Activated CD4-positive, alpha-beta T cell treated with anti-CD3 and anti-CD28 coated beads for 36 hours (primary cell): Measurements from ENCODE around the gene SLC29A2. TPM values are rescaled to one million over a fixed set of nuclear protein-coding genes. Genes with fewer than 3 reads are reported as not detected.

Experiments used
- ATAC-seq: fragments of 200-7000 bp; cut with Tn5 transposase; one replicate; pipeline ENCODE4 v1.10.0; 2021; ENCODE audit warnings: mild to moderate bottlenecking, moderate library complexity
- CTCF ChIA-PET: fragments of 350-600 bp; sonication (Branson Sonifier 250); formaldehyde crosslinking; loops from one replicate; lab custom pipeline; 2021; ENCODE audit warnings: antibody characterized with exemption; lab: Charles Lee
- POLR2A ChIA-PET: fragments of 350-600 bp; sonication (Branson Sonifier 250); formaldehyde crosslinking; loops from one replicate; lab custom pipeline; 2021; ENCODE audit warnings: antibody characterized with exemption, inconsistent platforms; lab: Charles Lee
- DNase-seq: peaks from one replicate; pipeline ENCODE4 v3.0.0-alpha.2; 2020
- H3K27ac Mint-ChIP-seq: one replicate; pipeline ENCODE4 v1.8.0; 2021; ENCODE audit warnings: mixed read lengths
- H3K27me3 Mint-ChIP-seq: one replicate; pipeline ENCODE4 v1.8.0; 2021; ENCODE audit warnings: mixed read lengths
- H3K36me3 Mint-ChIP-seq: one replicate; pipeline ENCODE4 v1.8.0; 2021; ENCODE audit warnings: low read depth, mixed read lengths
- H3K4me1 Mint-ChIP-seq: one replicate; pipeline ENCODE4 v1.8.0; 2021; ENCODE audit warnings: mixed read lengths
- H3K4me3 Mint-ChIP-seq: one replicate; pipeline ENCODE4 v1.8.0; 2021; ENCODE audit warnings: mild to moderate bottlenecking, moderate library complexity, mixed read lengths
- H3K9me3 Mint-ChIP-seq: one replicate; pipeline ENCODE4 v1.8.0; 2021; ENCODE audit warnings: low read depth, mixed read lengths
- intact Hi-C, 2 experiments: fragments of 100-400 bp; cut with DNase I in 1 of 2; cut with micrococcal nuclease in 1 of 2; formaldehyde crosslinking; loops; one replicate each; pipeline versions ENCODE4 v1.14.2 to v1.15.1; 2022 to 2024; cut with DNase I, micrococcal nuclease
- total RNA-seq, 2 experiments: library from RNA; stranded (reverse); gene quantifications; one replicate each; pipeline ENCODE4 v1.2.3, GENCODE V29; 2021

Gene SLC29A2
- total RNA-seq, 2 experiments from 2014 or later: 13.6 to 14.4 TPM

DNA sequence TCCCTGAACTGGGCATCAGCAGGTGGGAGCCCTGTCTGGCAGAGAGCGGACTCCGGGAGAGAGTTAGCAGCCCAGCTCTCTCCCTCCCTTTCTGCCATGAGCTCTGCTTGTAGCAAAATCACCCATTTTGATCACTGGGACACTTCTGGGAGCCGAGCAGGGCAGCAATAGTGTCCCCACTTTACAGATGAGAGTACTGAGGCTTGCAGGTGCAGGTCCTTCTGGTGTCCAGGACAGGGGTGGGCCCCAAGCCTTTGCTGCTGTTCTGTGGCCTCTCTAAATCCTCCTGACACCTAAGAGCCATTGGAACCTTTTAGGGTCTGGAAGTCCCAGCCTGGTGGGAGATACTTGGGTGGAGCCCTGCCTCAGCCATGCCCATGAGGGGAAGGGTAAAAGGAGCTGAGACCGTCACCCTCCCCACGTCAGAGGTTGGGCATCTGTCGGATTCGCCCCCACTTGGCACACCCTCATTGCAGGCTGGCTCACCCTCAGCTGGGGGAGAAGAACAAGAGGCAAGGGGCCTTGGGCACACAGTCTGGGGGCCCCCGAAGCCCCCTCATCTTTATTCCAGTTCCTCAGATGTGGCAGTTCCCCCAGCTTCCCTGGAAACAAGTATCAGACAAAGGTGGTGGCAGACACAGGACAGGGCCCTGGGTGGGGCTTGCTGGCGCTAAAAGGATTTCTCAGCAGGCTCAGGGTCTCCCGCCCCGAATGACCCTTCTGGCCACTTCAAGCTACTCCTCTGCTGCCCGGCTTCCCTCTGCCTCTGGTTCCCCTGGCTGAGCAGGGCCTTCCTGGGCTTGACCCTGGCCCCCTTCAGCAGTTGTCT, 39.8 kb downstream of the SLC29A2 start:
- CTCF ChIA-PET: interaction anchor here (0.7 to 2.2 kb wide), 4 partner anchors 12 to 31 kb away, joined by 3 to 9 read pairs (median 4); no protein-coding TSS in a partner anchor
- ATAC-seq (no peak), DNase-seq (no peak)
- no peak overlapping the region for H3K4me3 Mint-ChIP-seq
- peaks cover 24% of the 10 kb centered on the region for H3K4me1 Mint-ChIP-seq
- intact Hi-C loops: no loop called here
- no peak overlapping the region for H3K27ac Mint-ChIP-seq
- H3K27me3 Mint-ChIP-seq: no peaks in the 10 kb centered on the region
- H3K36me3 Mint-ChIP-seq: no peaks in the 10 kb centered on the region
- H3K9me3 Mint-ChIP-seq: no peaks in the 10 kb centered on the region
- POLR2A ChIA-PET: interaction anchor here (0.6 kb wide), 1 partner anchor 495 kb away, joined by 3 read pairs; no protein-coding TSS in a partner anchor

- ATAC-seq (no peak), DNase-seq (no peak)
- no peaks in the 10 kb centered on the region for H3K9me3 Mint-ChIP-seq
- H3K4me1 Mint-ChIP-seq: peaks cover 23% of the 10 kb centered on the region
- no peak overlapping the region for H3K27ac Mint-ChIP-seq
- ChIA-PET CTCF (interaction anchor here (0.6 to 2.2 kb wide), 3 partner anchors 13 to 33 kb away, joined by 3 to 9 read pairs (median 6); no protein-coding TSS in a partner anchor), POLR2A (no interaction called here)
- H3K27me3 Mint-ChIP-seq: no peaks in the 10 kb centered on the region
- no peaks in the 10 kb centered on the region for H3K36me3 Mint-ChIP-seq
- intact Hi-C loops: no loop called here
- H3K4me3 Mint-ChIP-seq: no peak overlapping the region
These were observed 40.6 kb downstream of the SLC29A2 start for GRCh38 chr11:66330931-66331330.

GRCh38 chr11:66329165-66329673, 42.3 kb downstream of the SLC29A2 start:
- peaks cover 28% of the 10 kb centered on the region for H3K4me1 Mint-ChIP-seq
- no peak for DNase-seq
- H3K27ac Mint-ChIP-seq: no peak overlapping the region
- ATAC-seq: no peak
- POLR2A ChIA-PET: no interaction called here
- intact Hi-C loops: loop anchor here in 1 of 2 experiments (5.0 kb wide), 1 partner anchor 107 kb away; no protein-coding TSS in a partner anchor
- no peaks in the 10 kb centered on the region for H3K9me3 Mint-ChIP-seq
- no peaks in the 10 kb centered on the region for H3K27me3 Mint-ChIP-seq
- H3K36me3 Mint-ChIP-seq: no peaks in the 10 kb centered on the region
- no peak overlapping the region for H3K4me3 Mint-ChIP-seq
- CTCF ChIA-PET: interaction anchor here (0.6 to 1.5 kb wide), 6 partner anchors 12 to 49 kb away, joined by 3 to 19 read pairs (median 5); partner anchors contain the start of genes BRMS1 and CD248

DNA sequence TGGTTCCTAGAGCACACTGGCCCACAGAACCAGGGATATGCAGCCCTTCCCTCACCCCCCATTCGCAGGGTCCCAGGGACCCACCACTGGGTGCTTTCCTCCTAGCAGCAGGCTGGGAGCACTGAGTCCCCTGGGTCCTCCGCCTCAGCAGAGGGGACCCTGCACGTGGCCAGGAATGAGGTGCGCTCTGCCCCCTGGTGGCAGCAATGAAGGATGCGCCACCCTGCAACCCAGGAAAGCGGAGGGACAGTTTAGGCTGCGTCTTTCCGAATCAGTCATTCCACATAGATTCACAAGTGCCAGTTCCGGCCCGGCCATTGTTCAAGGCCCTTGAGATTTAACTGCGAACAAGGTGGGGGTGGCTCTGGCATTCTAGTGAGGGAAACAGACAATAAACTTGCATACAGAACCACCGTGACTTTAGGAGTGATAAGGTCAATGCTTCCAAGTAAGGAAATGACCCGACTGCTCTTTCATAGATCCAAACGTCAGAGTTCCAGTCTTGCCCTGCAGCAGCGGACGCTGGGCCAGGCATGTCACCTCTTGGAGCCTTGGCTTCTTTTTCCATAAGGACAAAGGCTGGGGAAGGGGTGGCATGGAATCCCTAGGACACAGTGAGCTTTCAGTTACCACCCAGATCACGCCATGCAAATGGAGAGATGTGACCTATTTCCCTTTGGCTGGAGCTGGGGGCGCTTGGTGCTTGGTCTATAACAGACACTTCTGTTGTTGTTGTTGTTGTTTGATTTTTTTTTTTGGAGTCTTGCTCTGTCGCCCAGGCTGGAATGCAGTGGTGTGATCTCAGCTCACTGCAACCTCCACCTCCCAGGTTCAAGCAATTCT, 43.0 kb downstream of the SLC29A2 start:
- Mint-ChIP-seq H3K9me3 (no peaks in the 10 kb centered on the region), H3K4me3 (no peak overlapping the region), H3K27me3 (no peaks in the 10 kb centered on the region), H3K36me3 (no peaks in the 10 kb centered on the region), H3K27ac (peak overlapping the region; percentile 73), H3K4me1 (peaks cover 31% of the 10 kb centered on the region)
- ChIA-PET POLR2A (no interaction called here), CTCF (interaction anchor here (0.6 to 1.5 kb wide), 6 partner anchors 11 to 31 kb away, joined by 3 to 19 read pairs (median 5); partner anchors contain the start of genes BRMS1 and CD248)
- ATAC-seq (peak; percentile 91), DNase-seq (peak; percentile 90)
- intact Hi-C loops: loop anchor here (1.0 to 5.0 kb wide), 3 partner anchors 16 to 106 kb away; no protein-coding TSS in a partner anchor

- DNase-seq: peak; percentile 48
- no peaks in the 10 kb centered on the region for H3K27me3 Mint-ChIP-seq
- peak overlapping the region; percentile 68 for H3K27ac Mint-ChIP-seq
- intact Hi-C loops: loop anchor here (1.0 to 5.0 kb wide), 3 partner anchors 16 to 106 kb away; no protein-coding TSS in a partner anchor
- POLR2A ChIA-PET: no interaction called here
- peaks cover 31% of the 10 kb centered on the region for H3K4me1 Mint-ChIP-seq
- H3K4me3 Mint-ChIP-seq: no peak overlapping the region
- H3K36me3 Mint-ChIP-seq: no peaks in the 10 kb centered on the region
- CTCF ChIA-PET: no interaction called here
- H3K9me3 Mint-ChIP-seq: no peaks in the 10 kb centered on the region
- ATAC-seq: peak; percentile 38
These were observed 43.6 kb downstream of the SLC29A2 start for GRCh38 chr11:66328031-66328301.

DNA sequence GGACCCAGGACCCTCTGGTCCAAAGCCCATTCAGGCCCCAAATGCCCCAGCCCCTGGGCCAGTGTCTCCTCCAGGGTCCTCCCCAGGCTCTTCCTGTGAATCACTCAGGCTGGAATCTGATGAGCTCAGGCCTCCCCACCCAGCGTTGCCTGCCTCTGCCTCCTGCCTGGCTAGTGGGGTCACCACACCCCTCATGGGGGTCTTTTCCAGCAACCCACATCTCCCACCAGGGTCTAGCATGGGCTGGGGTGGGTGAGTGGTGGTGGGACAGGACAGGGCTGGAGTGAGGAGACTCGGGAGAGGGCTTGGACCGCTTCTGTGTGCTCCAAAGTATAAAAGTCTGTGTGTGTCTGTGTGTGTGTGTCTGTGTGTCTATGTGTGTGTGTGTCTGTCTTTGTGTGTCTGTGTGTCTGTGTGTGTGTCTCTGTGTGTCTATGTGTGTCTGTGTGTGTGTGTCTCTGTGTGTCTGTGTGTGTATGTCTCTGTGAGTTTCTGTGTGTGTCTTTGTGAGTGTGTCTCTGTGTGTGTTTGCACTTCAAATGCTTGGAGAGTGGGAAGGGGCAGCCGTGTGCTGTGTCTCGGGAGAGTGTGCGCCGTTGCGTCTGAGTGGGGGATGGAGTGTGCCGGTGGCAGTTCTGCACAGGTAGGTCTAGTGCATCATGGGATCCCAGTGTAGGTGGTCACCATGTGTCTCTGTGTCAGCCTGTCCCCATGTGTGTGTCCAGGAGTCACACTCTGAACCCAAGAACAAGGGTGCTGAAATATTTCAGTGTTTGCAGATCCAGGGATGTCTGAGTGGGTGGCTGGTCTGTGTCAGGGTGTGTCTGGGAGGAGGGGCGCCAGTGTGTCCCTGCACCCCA, 44.2 kb downstream of the SLC29A2 start:
- intact Hi-C loops: loop anchor here (1.0 to 5.0 kb wide), 3 partner anchors 15 to 105 kb away; no protein-coding TSS in a partner anchor
- DNase-seq: no peak

DNA sequence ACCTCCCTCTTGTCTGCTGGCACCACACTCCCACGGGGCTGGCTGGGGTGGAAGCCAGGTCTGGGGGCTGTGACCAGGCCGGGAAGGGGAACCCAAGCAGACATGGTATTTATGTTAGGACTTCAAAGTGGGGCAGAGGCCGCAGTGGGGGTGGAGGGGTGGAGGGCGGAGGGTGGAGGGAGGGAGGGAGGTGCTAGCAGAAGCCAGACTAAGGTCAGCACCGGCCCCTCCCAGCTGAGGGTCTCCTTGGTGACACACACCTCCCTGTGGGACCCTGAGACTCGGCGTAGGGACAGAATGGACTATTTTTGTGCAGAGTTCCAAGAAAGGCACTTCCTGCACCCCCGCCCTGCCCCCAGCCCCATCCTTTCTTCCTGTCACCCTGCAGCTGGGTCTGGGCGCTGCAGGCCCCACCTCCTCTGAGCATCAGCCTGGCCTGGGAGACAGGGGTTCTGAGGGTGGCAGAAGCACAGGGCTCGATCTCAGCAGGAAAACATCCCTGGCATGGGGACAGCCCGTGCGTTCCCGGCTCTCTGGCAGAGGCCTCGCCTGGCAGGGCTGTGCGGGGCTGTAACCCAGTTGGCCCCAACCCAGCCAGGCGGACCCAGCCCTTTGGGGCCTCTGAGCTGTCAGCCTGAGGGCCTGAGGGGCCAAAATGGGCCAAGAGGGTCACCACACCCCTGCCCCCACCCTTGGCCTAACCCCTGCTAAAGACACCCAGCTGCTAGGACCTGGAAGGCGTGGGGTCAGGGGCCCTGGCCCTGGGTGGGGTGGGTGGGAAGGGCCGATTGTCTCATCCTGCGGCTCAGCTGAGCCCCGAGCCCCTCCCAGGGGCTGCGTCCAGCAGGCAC, 45.1 kb downstream of the SLC29A2 start:
- intact Hi-C loops: loop anchor here in 1 of 2 experiments (5.0 kb wide), 1 partner anchor 104 kb away; no protein-coding TSS in a partner anchor
- H3K27ac Mint-ChIP-seq: peak overlapping the region; percentile 52
- H3K36me3 Mint-ChIP-seq: no peaks in the 10 kb centered on the region
- no peak overlapping the region for H3K4me3 Mint-ChIP-seq
- peaks cover 31% of the 10 kb centered on the region for H3K4me1 Mint-ChIP-seq
- peak; percentile 58 for DNase-seq
- CTCF ChIA-PET: interaction anchor here (1.6 kb wide), 1 partner anchor 14 kb away, joined by 13 read pairs; no protein-coding TSS in a partner anchor
- H3K27me3 Mint-ChIP-seq: no peaks in the 10 kb centered on the region
- POLR2A ChIA-PET: no interaction called here
- no peaks in the 10 kb centered on the region for H3K9me3 Mint-ChIP-seq
- ATAC-seq: peak; percentile 19

More for the DNA sequence above, 44.2 kb downstream of the SLC29A2 start:
- ChIA-PET POLR2A (no interaction called here), CTCF (interaction anchor here (0.6 to 1.6 kb wide), 2 partner anchors 15 to 29 kb away, joined by 3 to 13 read pairs; no protein-coding TSS in a partner anchor)
- H3K36me3 Mint-ChIP-seq: no peaks in the 10 kb centered on the region
- no peaks in the 10 kb centered on the region for H3K9me3 Mint-ChIP-seq
- no peak for ATAC-seq
- H3K27ac Mint-ChIP-seq: peak overlapping the region; percentile 68
- H3K27me3 Mint-ChIP-seq: no peaks in the 10 kb centered on the region
- no peak overlapping the region for H3K4me3 Mint-ChIP-seq
- peaks cover 31% of the 10 kb centered on the region for H3K4me1 Mint-ChIP-seq

DNA sequence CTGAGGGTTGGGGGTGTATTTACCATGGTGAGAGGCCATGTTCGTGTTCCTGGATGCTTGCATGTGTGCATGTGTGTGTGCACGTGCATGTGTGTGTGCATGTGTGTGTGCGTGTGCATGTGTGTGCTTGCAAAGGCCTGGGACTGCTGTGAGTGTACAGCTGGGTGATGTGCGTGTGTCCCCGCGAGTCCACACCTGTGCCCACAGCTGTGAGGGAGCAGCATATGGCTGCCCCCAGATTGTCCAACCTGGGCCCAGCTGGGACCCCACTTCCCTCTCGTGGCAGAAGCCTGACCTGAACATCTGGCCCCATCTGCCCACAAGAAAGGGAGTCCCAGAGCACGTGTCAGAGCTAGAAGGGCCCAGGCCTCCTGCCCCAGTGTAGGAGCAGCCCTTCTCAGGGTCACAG, 46.3 kb downstream of the SLC29A2 start:
- DNase-seq (no peak), ATAC-seq (no peak)
- Mint-ChIP-seq H3K36me3 (no peaks in the 10 kb centered on the region), H3K27me3 (no peaks in the 10 kb centered on the region), H3K4me3 (no peak overlapping the region), H3K4me1 (peaks cover 31% of the 10 kb centered on the region), H3K9me3 (no peaks in the 10 kb centered on the region), H3K27ac (peak overlapping the region; percentile 52)
- CTCF ChIA-PET: interaction anchor here (0.5 to 1.5 kb wide), 2 partner anchors 14 to 103 kb away, joined by 3 to 6 read pairs; no protein-coding TSS in a partner anchor
- POLR2A ChIA-PET: interaction anchor here (0.6 kb wide), 1 partner anchor 161 kb away, joined by 5 read pairs; no protein-coding TSS in a partner anchor
- intact Hi-C loops: loop anchor here in 1 of 2 experiments (5.0 kb wide), 1 partner anchor 103 kb away; no protein-coding TSS in a partner anchor

DNA sequence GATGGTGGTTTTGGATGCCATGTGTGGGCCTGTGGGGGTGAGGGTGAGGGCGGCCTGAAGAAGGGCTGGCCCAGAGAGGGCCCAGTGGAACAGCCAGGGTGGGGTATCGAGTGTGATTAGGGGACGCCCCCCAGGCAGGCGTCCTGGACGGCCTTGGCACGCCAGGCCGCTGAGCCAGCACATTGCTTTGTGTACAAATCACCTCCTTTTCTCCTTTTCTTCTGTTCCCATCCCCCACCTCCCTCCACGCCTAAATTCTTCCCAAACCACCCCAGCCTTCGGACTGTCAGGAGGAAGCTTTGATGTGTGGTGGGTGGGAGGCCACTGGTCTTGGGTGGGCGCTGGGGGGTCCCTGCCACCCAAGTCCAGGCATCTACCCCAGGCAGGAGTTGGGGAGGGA, 46.9 kb downstream of the SLC29A2 start:
- Mint-ChIP-seq H3K27me3 (no peaks in the 10 kb centered on the region), H3K4me3 (no peak overlapping the region), H3K9me3 (peaks cover 2% of the 10 kb centered on the region), H3K4me1 (peaks cover 34% of the 10 kb centered on the region), H3K36me3 (no peaks in the 10 kb centered on the region), H3K27ac (no peak overlapping the region)
- CTCF ChIA-PET: interaction anchor here (0.5 to 1.5 kb wide), 3 partner anchors 13 to 130 kb away, joined by 3 to 6 read pairs (median 4); no protein-coding TSS in a partner anchor
- POLR2A ChIA-PET: no interaction called here
- intact Hi-C loops: loop anchor here in 1 of 2 experiments (5.0 kb wide), 1 partner anchor 102 kb away; no protein-coding TSS in a partner anchor
- DNase-seq: no peak
- no peak for ATAC-seq
